Adrenal gland (tissue), 12 donors: ENCODE measurements around the gene TRAPPC2B. TPM values are rescaled to one million over a fixed set of nuclear protein-coding genes. Genes with fewer than 3 reads are reported as not detected.

ENCODE experiments used
- DNase-seq, 7 donors: peaks; one replicate each; pipeline ENCODE4 v3.0.0-alpha.2; 2019 to 2020
- H3K27ac ChIP-seq, 5 donors: fragments of 200-600 bp; sonication (generic) in 4 of 5; 1 replicate in 3 of 5; 2 replicates in 2 of 5; pipeline versions ENCODE4 v1.5.1 to v1.8.0; 2016 to 2020; ENCODE audit warnings: mild to moderate bottlenecking in 1 of 5
- H3K27me3 ChIP-seq: fragments of 200-600 bp; 2 replicates; pipeline ENCODE4 v1.8.0; 2021
- H3K36me3 ChIP-seq, 2 donors: fragments of 200-600 bp; replicated peaks in 1 of 2; 1 replicate in 1 of 2; 2 replicates in 1 of 2; pipeline versions ENCODE4 v1.5.1 to v1.8.0; 2018 to 2022
- H3K4me1 ChIP-seq, 2 donors: fragments of 200-600 bp; replicated peaks in 1 of 2; 1 replicate in 1 of 2; 2 replicates in 1 of 2; pipeline versions ENCODE4 v1.5.1 to v1.8.0; 2018 to 2021
- H3K4me3 ChIP-seq, 4 donors: fragments of 200-600 bp; sonication (generic) in 3 of 4; one replicate each; pipeline ENCODE4 v1.5.1; 2016 to 2018
- H3K9me3 ChIP-seq, 3 donors: fragments of 200-600 bp; sonication (generic) in 1 of 3; replicated peaks in 1 of 3; 1 replicate in 2 of 3; 2 replicates in 1 of 3; pipeline versions ENCODE4 v1.5.1 to v1.8.0; 2016 to 2021
- CTCF ChIP-seq, 6 experiments: fragments of 450-650 bp in 4 of 6; fragments of 200-600 bp in 2 of 6; sonication (generic) in 1 of 6; IDR thresholded peaks; 1 replicate in 5 of 6; 2 replicates in 1 of 6; pipeline versions ENCODE4 v1.5.1 to v1.8.0; 2016 to 2021; ENCODE audit warnings: antibody characterized with exemption in 6 of 6, mild to moderate bottlenecking in 2 of 6, moderate library complexity in 1 of 6
- POLR2A ChIP-seq, 2 donors: fragments of 450-650 bp; IDR thresholded peaks; one replicate each; pipeline ENCODE4 v1.6.1; 2017; ENCODE audit warnings: antibody characterized with exemption in 2 of 2, mild to moderate bottlenecking in 2 of 2, moderate library complexity in 1 of 2
- WGBS, 4 donors: extraction: QIAGEN DNeasy Blood & Tissue Kit in 2 of 4; methylation state at CpG; one replicate each; pipeline versions ENCODE4 v1.1.5 to v1.1.7; 2013 to 2017; 5-methylcytosine and 5-hydroxymethylcytosine counted together
- intact Hi-C, 2 donors: fragments of 100-400 bp; cut with DNase I; formaldehyde crosslinking; loops; one replicate each; pipeline versions ENCODE4 v1.14.1 to v1.15.0; 2022 to 2023
- polyA plus RNA-seq, 3 donors: library from polyadenylated mRNA; stranded (reverse); fragments of 200-250 nt in 2 of 3; fragments of 350-450 nt in 1 of 3; fragmentation: Illumina TruSeq in 1 of 3; extraction: RNeasy Lipid Tissue Mini Kit (QIAGEN cat#74804) in 1 of 3; gene quantifications; one replicate each; pipeline ENCODE4 v1.2.3, GENCODE V29; 2013 to 2014
- total RNA-seq, 9 donors: library from RNA; depleted of rRNA in 4 of 9; stranded (reverse); fragments of >200 nt in 4 of 9; fragments of 120-200 nt in 1 of 9; fragmentation: NEBNext Ultra II Directional in 1 of 9; extraction: Animal tissue kit (Norgen Biotek cat#: 25700) in 1 of 9; gene quantifications; one replicate each; pipeline versions ENCODE4 v1.1.0 to v1.2.4, GENCODE V29; 2013 to 2023
- donor health status: healthy with polysubstance abuse.
- donor health status: Bipolar disorder and iron deficiency.
- donor health status: DM: yes; HTN: yes; CAD: no.
- donor health status: DM: no; HTN: no; CAD: no.
- donor health status: DM: no; HTN: no; CAD: no.
- donor health status: DM: yes; HTN: yes; CAD: no.

The TRAPPC2B gene
- total and polyA plus RNA-seq, 12 donors = 12.6 to 72.8 (median 27.1) TPM

GRCh38 chr19:57355916-57356315 is 7.4 kb upstream of the TRAPPC2B start:
- WGBS, 4 donors = 89 to 95% (median 93%) methylated on average over 4 of the region's 4 CpGs
- H3K4me1 ChIP-seq = peaks cover 14 to 18% of the 10 kb centered on the region in 2 donors
- peaks cover 0 to 42% of the 10 kb centered on the region in 2 donors for H3K36me3 ChIP-seq
- H3K27me3 ChIP-seq = no peaks in the 10 kb centered on the region
- no peak overlapping the region for H3K27ac ChIP-seq
- TF ChIP-seq CTCF (IDR thresholded peaks at IDR 0.05) = no peak
- TF ChIP-seq POLR2A (IDR thresholded peaks at IDR 0.05) = no peak
- intact Hi-C loops = no loop called here
- DNase-seq = no peak
- H3K4me3 ChIP-seq = no peak overlapping the region
- H3K9me3 ChIP-seq = no peaks in the 10 kb centered on the region

DNA sequence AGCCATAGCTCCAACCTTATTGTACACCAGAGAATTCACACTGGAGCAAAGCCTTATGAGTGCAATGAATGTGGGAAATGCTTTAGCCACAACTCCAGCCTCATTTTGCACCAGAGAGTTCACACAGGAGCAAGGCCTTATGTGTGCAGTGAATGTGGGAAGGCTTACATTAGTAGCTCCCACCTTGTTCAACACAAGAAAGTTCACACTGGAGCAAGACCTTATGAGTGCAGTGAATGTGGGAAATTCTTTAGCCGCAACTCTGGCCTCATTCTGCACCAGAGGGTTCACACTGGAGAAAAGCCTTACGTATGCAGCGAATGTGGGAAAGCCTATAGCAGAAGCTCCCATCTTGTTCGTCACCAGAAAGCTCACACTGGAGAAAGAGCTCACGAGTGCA is 5.9 kb upstream of the TRAPPC2B start:
- no peaks in the 10 kb centered on the region for H3K27me3 ChIP-seq
- H3K36me3 ChIP-seq = peaks cover 0 to 42% of the 10 kb centered on the region in 2 donors
- 93 to 98% (median 96%) methylated on average over 5 of the region's 5 CpGs for WGBS, 4 donors
- peaks cover 19 to 25% of the 10 kb centered on the region in 2 donors for H3K4me1 ChIP-seq
- no peak for DNase-seq
- intact Hi-C loops = no loop called here
- no peak for TF ChIP-seq POLR2A (IDR thresholded peaks at IDR 0.05)
- TF ChIP-seq CTCF (IDR thresholded peaks at IDR 0.05) = no peak
- no peak overlapping the region for H3K4me3 ChIP-seq
- H3K9me3 ChIP-seq = no peaks in the 10 kb centered on the region
- H3K27ac ChIP-seq = no peak overlapping the region

GRCh38 chr19:57359300-57359699 is 4.1 kb upstream of the TRAPPC2B start:
- intact Hi-C loops = no loop called here
- DNase-seq = no peak
- H3K4me3 ChIP-seq = no peak overlapping the region
- peaks cover 0 to 37% of the 10 kb centered on the region in 2 donors for H3K36me3 ChIP-seq
- no peak overlapping the region for H3K27ac ChIP-seq
- H3K27me3 ChIP-seq = no peaks in the 10 kb centered on the region
- TF ChIP-seq POLR2A (IDR thresholded peaks at IDR 0.05) (no peak), CTCF (IDR thresholded peaks at IDR 0.05) (no peak)
- H3K4me1 ChIP-seq = peaks cover 23 to 30% of the 10 kb centered on the region in 2 donors
- no peaks in the 10 kb centered on the region for H3K9me3 ChIP-seq

DNA sequence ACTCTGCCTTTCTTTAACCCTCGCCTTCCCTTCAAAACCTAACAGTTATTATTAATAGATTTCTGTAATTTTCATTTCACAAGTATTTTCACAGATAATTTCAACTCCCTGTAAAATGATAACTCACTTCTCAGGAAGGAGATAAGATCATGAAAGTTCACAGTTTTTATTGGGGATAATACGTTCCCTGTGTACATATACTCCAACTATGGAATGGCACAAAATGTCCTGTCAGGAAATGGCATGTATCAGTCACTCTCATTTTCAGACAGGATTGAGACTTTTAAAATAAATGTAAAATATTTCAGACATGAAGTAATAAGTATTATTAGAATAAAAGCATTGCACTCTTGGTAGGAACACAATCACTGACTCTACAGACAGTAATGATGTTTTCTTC is 932 bp upstream of the TRAPPC2B start:
- TF ChIP-seq CTCF (IDR thresholded peaks at IDR 0.05) (no peak), POLR2A (IDR thresholded peaks at IDR 0.05) (no peak)
- Histone ChIP-seq H3K9me3 (no peaks in the 10 kb centered on the region), H3K36me3 (peaks cover 0 to 6% of the 10 kb centered on the region in 2 donors), H3K4me3 (peak overlapping the region in 1 of 4 donors; percentile 68), H3K27ac (peak overlapping the region; percentile 62 to 99 (median 84)), H3K4me1 (peaks cover 23 to 35% of the 10 kb centered on the region in 2 donors), H3K27me3 (no peaks in the 10 kb centered on the region)
- no peak for DNase-seq
- intact Hi-C loops = no loop called here
- 53 to 76% (median 73%) methylated on average over 2 of the region's 2 CpGs for WGBS, 4 donors
